Neural progenitor cell (in vitro differentiated cells): Measurements from ENCODE around the gene KRTAP27-1. TPM values are rescaled to one million over a fixed set of nuclear protein-coding genes. Genes with fewer than 3 reads are reported as not detected.

Experiments
- DNase-seq: peaks from one replicate; pipeline ENCODE4 v3.0.0-alpha.2; 2016; ENCODE audit warnings: low spot score
- H2AFZ ChIP-seq: fragments of 200-600 bp; sonication (generic); replicated peaks from 2 replicates; pipeline ENCODE4 v1.6.1; 2016; ENCODE audit warnings: antibody characterized with exemption
- H3F3A ChIP-seq: fragments of 200-600 bp; sonication (generic); 2 replicates; pipeline ENCODE4 v1.6.1; 2016; ENCODE audit warnings: antibody characterized with exemption, low read depth
- H3K27ac ChIP-seq: fragments of 200-600 bp; sonication (generic); 2 replicates; pipeline ENCODE4 v1.5.1; 2016; ENCODE audit warnings: mild to moderate bottlenecking
- H3K27me3 ChIP-seq: fragments of 200-600 bp; sonication (generic); 2 replicates; pipeline ENCODE4 v1.6.1; 2016; ENCODE audit warnings: mild to moderate bottlenecking, moderate library complexity
- H3K36me3 ChIP-seq: fragments of 200-600 bp; sonication (generic); 2 replicates; pipeline ENCODE4 v1.5.1; 2016
- H3K4me1 ChIP-seq: fragments of 200-600 bp; sonication (generic); 2 replicates; pipeline ENCODE4 v1.6.1; 2016; ENCODE audit warnings: mixed run types
- H3K4me2 ChIP-seq: fragments of 200-600 bp; sonication (generic); 2 replicates; pipeline ENCODE4 v1.6.1; 2016
- H3K4me3 ChIP-seq: fragments of 200-600 bp; sonication (generic); 2 replicates; pipeline ENCODE4 v1.5.1; 2016
- H3K79me2 ChIP-seq: fragments of 200-600 bp; sonication (generic); 2 replicates; pipeline ENCODE4 v1.6.1; 2016; ENCODE audit warnings: low read depth
- H3K9ac ChIP-seq: fragments of 200-600 bp; sonication (generic); 2 replicates; pipeline ENCODE4 v1.6.1; 2016
- H3K9me3 ChIP-seq: fragments of 200-600 bp; sonication (generic); 2 replicates; pipeline ENCODE4 v1.5.1; 2016; ENCODE audit warnings: low read depth
- H4K20me1 ChIP-seq: fragments of 200-600 bp; sonication (generic); 2 replicates; pipeline ENCODE4 v1.6.1; 2016; ENCODE audit warnings: low read depth
- H3K27ac Mint-ChIP-seq: 3 replicates; pipeline ENCODE4 v1.8.0; 2021; ENCODE audit warnings: mixed read lengths
- H3K27me3 Mint-ChIP-seq: 2 replicates; pipeline ENCODE4 v1.8.0; 2022; ENCODE audit warnings: low read depth, mild to moderate bottlenecking, inconsistent platforms, moderate library complexity, mixed read lengths; ENCODE audit not compliant: insufficient read depth
- H3K36me3 Mint-ChIP-seq: 3 replicates; pipeline ENCODE4 v1.8.0; 2021; ENCODE audit warnings: mixed read lengths
- H3K4me1 Mint-ChIP-seq: 3 replicates; pipeline ENCODE4 v1.8.0; 2021; ENCODE audit warnings: mixed read lengths
- H3K4me3 Mint-ChIP-seq: 3 replicates; pipeline ENCODE4 v1.8.0; 2021; ENCODE audit warnings: mild to moderate bottlenecking, moderate library complexity, mixed read lengths
- H3K9me3 Mint-ChIP-seq: 3 replicates; pipeline ENCODE4 v1.8.0; 2020; ENCODE audit warnings: mixed read lengths
- EZH2 ChIP-seq: fragments of 200-600 bp; sonication (generic); IDR thresholded peaks from 2 replicates; pipeline ENCODE4 v1.6.1; 2017; ENCODE audit warnings: antibody characterized with exemption, mild to moderate bottlenecking, moderate library complexity
- EZH2phosphoT487 ChIP-seq: fragments of 200-600 bp; sonication (generic); IDR thresholded peaks from 2 replicates; pipeline ENCODE4 v1.6.1; 2017; ENCODE audit warnings: antibody characterized with exemption
- total RNA-seq: library from RNA; depleted of rRNA; stranded (reverse); fragments of >200 nt; gene quantifications from 2 replicates; pipeline ENCODE4 v1.2.3, GENCODE V29; 2015; ENCODE audit warnings: low replicate concordance
- TF ChIP-seq, protein P1 (sequence below): fragments of 200-600 bp; sonication (generic); IDR thresholded peaks from 2 replicates; pipeline ENCODE4 v1.5.1; 2017; ENCODE audit warnings: antibody characterized with exemption, mild to moderate bottlenecking

KRTAP27-1 gene
- total RNA-seq, 1 donor from 2014 or later, result not detected

DNA sequence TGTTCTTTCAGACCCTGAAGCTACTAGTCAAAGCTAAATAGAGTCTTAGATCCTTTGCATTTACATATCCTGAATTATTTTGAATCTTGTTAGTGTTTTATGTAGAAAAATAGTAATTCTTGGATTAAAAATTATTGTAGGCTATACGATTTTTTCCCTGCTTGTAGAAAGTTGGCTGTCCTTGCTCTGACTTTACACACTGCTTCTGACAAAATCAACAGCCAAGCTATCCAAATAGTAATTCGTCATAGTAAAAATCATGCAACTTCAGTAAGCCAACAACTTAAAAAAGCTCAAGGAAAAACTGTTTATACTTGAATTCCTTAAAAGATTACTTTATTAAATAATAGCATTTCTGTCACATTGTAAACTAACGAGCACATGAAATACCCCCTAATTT lies 18.4 kb upstream of the KRTAP27-1 start:
- H2AFZ ChIP-seq, result no peak overlapping the region
- H3K4me1 ChIP-seq, result no peaks in the 10 kb centered on the region
- no peak overlapping the region for H3K4me2 ChIP-seq
- H3F3A ChIP-seq, result no peaks in the 10 kb centered on the region
- H3K27ac ChIP-seq, result no peak overlapping the region
- H3K4me3 Mint-ChIP-seq, result no peak overlapping the region
- H3K9me3 ChIP-seq, result no peaks in the 10 kb centered on the region
- no peaks in the 10 kb centered on the region for H3K36me3 ChIP-seq
- H3K36me3 Mint-ChIP-seq, result no peaks in the 10 kb centered on the region
- TF ChIP-seq, protein P1, sequence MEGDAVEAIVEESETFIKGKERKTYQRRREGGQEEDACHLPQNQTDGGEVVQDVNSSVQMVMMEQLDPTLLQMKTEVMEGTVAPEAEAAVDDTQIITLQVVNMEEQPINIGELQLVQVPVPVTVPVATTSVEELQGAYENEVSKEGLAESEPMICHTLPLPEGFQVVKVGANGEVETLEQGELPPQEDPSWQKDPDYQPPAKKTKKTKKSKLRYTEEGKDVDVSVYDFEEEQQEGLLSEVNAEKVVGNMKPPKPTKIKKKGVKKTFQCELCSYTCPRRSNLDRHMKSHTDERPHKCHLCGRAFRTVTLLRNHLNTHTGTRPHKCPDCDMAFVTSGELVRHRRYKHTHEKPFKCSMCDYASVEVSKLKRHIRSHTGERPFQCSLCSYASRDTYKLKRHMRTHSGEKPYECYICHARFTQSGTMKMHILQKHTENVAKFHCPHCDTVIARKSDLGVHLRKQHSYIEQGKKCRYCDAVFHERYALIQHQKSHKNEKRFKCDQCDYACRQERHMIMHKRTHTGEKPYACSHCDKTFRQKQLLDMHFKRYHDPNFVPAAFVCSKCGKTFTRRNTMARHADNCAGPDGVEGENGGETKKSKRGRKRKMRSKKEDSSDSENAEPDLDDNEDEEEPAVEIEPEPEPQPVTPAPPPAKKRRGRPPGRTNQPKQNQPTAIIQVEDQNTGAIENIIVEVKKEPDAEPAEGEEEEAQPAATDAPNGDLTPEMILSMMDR, result no peak
- TF ChIP-seq EZH2phosphoT487 (no peak), EZH2 (no peak)
- H3K4me1 Mint-ChIP-seq, result no peaks in the 10 kb centered on the region
- no peaks in the 10 kb centered on the region for H4K20me1 ChIP-seq
- H3K9ac ChIP-seq, result no peak overlapping the region
- H3K27ac Mint-ChIP-seq, result no peak overlapping the region
- H3K4me3 ChIP-seq, result no peak overlapping the region
- H3K27me3 ChIP-seq, result no peaks in the 10 kb centered on the region
- H3K9me3 Mint-ChIP-seq, result no peaks in the 10 kb centered on the region
- H3K79me2 ChIP-seq, result no peaks in the 10 kb centered on the region
- DNase-seq, result no peak
- no peaks in the 10 kb centered on the region for H3K27me3 Mint-ChIP-seq

GRCh38 chr21:30354308-30355005 lies 17.0 kb upstream of the KRTAP27-1 start:
- H3K27ac Mint-ChIP-seq, result no peak overlapping the region
- Histone ChIP-seq H3K4me2 (no peak overlapping the region), H3K4me3 (no peak overlapping the region), H3K27me3 (no peaks in the 10 kb centered on the region), H3F3A (no peaks in the 10 kb centered on the region), H3K79me2 (no peaks in the 10 kb centered on the region), H2AFZ (no peak overlapping the region), H3K27ac (no peak overlapping the region), H4K20me1 (no peaks in the 10 kb centered on the region), H3K36me3 (no peaks in the 10 kb centered on the region), H3K4me1 (peaks cover 3% of the 10 kb centered on the region), H3K9ac (no peak overlapping the region), H3K9me3 (no peaks in the 10 kb centered on the region)
- H3K36me3 Mint-ChIP-seq, result no peaks in the 10 kb centered on the region
- TF ChIP-seq EZH2phosphoT487, result no peak
- TF ChIP-seq, protein P1, result no peak
- no peak for TF ChIP-seq EZH2
- H3K9me3 Mint-ChIP-seq, result no peaks in the 10 kb centered on the region
- H3K4me1 Mint-ChIP-seq, result peaks cover 11% of the 10 kb centered on the region
- H3K27me3 Mint-ChIP-seq, result no peaks in the 10 kb centered on the region
- H3K4me3 Mint-ChIP-seq, result no peak overlapping the region
- no peak for DNase-seq

DNA sequence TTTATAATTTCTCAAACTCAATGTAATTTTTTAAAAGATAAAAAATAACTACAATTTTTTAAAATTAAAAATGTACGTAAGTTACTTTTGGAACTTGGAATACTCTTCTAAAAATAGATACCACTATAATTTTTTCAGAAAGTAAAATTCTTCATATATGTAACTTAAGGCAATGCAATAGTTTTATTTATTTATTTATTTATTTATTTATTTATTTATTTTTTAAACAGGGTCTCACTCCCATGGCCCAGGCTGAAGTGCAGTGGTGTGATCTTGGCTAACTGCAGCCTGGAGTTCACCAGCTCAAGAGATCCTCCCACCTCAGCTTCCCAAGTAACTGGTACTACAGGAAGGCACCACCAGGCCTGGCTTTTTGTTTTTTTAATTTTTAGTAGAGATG lies 14.0 kb upstream of the KRTAP27-1 start:
- Histone ChIP-seq H3K27ac (no peak overlapping the region), H3K36me3 (no peaks in the 10 kb centered on the region), H3K79me2 (no peaks in the 10 kb centered on the region), H3F3A (no peaks in the 10 kb centered on the region), H3K9ac (no peak overlapping the region), H3K4me1 (peaks cover 3% of the 10 kb centered on the region), H3K4me3 (no peak overlapping the region), H3K27me3 (no peaks in the 10 kb centered on the region), H4K20me1 (no peaks in the 10 kb centered on the region), H3K9me3 (no peaks in the 10 kb centered on the region), H2AFZ (no peak overlapping the region), H3K4me2 (no peak overlapping the region)
- Mint-ChIP-seq H3K36me3 (no peaks in the 10 kb centered on the region), H3K4me3 (no peak overlapping the region), H3K27me3 (peaks cover 4% of the 10 kb centered on the region), H3K4me1 (peaks cover 16% of the 10 kb centered on the region), H3K9me3 (no peaks in the 10 kb centered on the region), H3K27ac (no peak overlapping the region)
- TF ChIP-seq, protein P1, result no peak
- no peak for TF ChIP-seq EZH2
- no peak for TF ChIP-seq EZH2phosphoT487
- no peak for DNase-seq
